Measurements from ENCODE around the gene PPP1R2.
"Not testable (repeated sequence)": the region's sequence is repeated elsewhere in the genome, so short reads cannot be mapped to it uniquely, and the experiment has no call there.

PPP1R2 gene

DNA sequence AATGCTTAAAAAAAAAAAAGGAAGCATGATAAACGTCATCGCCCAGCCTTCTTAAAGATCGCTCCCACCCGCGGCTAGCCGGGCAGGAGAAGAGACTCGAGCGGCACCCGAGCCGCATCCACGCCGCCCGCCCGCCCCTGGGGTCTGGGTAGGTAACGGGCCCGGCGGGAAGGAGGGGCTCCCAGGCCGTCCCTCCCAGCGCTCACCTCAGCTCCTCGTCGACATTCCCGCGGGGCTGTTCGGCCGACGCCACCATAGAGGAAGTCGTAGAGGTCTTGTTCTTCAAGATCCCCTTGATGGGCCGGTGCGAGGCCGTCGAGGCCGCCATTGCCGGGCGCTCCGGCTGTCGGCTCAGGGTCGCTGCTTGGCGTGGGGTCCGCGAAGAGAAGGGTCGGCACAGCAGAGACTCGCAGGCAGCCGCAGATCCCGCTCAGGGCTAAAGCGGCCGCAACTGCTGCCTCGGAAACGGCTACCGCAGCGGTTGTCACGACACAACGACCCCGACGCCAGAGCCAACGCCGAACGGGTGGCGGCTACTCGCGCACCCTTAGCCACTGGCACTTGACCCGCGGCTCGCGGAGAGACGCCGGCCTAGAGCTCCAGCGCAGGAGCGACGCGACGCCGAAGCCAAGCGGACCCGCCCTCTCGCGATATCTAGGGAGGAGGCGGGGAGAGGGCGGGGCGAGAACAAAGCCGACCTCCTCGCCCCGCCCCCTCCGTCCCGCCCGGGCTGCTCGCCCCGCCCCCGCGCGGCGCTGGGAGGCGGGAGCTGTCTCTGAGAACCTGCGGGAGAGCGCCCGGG lies at the start of gene PPP1R2:
TSS of gene PPP1R2 (minus strand) at position 628 of the 802 bp plus-strand sequence. CDS start at position 328, 300 bp downstream.
- H3K27ac ChIP-seq, result peak within 1 kb of the TSS; percentile 81
- TF ChIP-seq ZFX (IDR thresholded peaks at IDR 0.05), result peak; percentile 77
- TF ChIP-seq, protein P1, sequence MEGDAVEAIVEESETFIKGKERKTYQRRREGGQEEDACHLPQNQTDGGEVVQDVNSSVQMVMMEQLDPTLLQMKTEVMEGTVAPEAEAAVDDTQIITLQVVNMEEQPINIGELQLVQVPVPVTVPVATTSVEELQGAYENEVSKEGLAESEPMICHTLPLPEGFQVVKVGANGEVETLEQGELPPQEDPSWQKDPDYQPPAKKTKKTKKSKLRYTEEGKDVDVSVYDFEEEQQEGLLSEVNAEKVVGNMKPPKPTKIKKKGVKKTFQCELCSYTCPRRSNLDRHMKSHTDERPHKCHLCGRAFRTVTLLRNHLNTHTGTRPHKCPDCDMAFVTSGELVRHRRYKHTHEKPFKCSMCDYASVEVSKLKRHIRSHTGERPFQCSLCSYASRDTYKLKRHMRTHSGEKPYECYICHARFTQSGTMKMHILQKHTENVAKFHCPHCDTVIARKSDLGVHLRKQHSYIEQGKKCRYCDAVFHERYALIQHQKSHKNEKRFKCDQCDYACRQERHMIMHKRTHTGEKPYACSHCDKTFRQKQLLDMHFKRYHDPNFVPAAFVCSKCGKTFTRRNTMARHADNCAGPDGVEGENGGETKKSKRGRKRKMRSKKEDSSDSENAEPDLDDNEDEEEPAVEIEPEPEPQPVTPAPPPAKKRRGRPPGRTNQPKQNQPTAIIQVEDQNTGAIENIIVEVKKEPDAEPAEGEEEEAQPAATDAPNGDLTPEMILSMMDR (conservative IDR thresholded peaks at IDR 0.05), result no peak

DNA sequence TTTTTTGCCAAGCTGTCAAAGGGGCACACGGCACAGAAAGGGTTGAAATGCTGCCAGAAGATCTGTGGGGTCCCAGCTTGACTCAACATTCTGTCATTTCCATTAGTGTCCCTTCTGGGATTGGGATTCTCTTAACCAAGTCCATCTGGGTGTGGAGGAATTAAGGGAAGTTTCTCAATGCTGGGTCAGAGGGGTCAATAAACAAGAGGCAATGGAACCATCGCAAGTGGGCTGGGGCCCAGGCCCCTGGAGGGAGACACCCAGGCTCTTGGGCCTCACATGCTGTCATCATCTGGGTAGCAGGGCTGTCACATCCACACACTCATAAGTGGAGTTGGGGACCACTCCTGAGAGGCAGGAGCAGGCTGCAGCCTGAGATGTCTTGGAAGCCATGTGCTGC lies 48.7 kb upstream of the PPP1R2 start:
- TF ChIP-seq, protein P1 (conservative IDR thresholded peaks at IDR 0.05), result no peak
- no peak for TF ChIP-seq ZFX (IDR thresholded peaks at IDR 0.05)
- no peak overlapping the region for H3K27ac ChIP-seq

DNA sequence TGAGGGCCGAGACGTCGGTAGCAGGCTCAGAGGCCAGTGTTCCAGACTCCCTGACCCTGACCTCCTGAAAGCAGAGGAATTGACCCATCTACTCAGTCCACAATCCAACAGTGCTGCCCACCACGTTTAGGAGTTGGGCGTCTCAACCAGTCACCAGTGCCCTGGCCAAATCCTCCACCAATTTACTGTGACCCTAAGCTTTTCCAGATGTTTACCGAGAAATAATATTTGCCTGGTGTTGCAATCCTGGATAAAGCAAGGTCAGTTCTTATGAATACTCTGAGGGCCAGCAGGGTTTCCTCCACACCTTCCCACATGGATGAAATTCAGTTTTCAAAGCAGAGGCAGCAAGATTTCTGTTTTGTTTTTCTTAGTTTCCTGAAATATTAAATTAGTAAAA lies 48.1 kb upstream of the PPP1R2 start:
- no peak overlapping the region for H3K27ac ChIP-seq
- no peak for TF ChIP-seq ZFX (IDR thresholded peaks at IDR 0.05)
- TF ChIP-seq, protein P1 (conservative IDR thresholded peaks at IDR 0.05), result no peak

DNA sequence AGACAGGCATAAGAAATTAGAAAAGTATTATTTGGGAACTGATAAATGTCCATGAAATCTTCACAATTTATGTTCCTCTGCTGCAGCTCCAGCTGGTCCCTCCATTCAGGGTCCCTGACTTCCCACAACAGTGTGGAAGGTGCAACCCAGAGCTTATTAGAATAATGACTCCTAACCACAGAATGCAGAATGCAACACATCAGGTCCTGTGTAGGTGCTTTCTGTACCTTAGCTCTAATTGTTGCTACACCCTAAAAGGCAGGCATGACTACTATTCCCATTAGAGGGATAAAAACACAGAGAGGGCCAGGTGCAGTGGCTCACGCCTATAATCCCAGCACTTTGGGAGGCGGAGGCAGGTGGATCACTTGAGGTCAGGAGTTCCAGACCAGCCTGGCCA lies 47.3 kb upstream of the PPP1R2 start:
- H3K27ac ChIP-seq, result not testable (repeated sequence)

DNA sequence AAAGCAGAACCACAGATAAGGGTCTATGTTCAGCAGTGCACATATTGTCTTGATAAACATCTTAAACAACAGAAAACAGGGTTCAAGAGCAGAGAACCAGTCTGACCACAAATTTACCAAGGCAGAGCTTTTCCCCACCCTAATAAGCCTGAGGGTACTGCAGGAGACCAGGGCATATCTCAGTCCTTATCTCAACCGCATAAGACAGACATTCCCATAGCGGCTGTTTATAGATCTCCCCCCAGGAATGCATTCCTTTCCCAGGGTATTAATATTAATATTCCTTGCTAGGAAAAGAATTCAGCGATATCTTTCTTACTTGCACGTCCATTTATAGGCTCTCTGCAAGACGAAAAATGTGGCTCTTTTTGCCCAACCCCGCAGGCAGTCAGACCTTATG lies 46.7 kb upstream of the PPP1R2 start:
- not testable (repeated sequence) for H3K27ac ChIP-seq

DNA sequence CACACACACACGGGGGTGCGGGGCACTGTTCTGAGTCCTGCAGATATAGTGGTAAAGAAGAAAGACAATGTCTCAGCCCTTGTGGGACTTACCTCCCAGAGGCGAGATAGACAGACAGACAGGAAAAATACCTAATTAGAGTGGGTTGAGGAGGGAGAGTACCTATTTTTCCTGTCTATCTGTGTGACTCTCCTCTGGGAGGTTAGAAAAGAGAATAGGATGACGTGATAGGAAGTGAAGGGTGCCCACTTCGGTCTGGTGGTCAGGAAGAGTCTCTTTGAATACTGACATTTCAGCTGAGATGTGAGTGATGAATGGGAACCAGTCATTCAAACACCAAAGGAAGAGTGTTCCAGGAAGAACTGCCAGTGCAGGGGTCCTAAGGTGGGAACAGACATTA lies 44.7 kb upstream of the PPP1R2 start:
- no peak for TF ChIP-seq ZFX (IDR thresholded peaks at IDR 0.05)
- TF ChIP-seq, protein P1 (conservative IDR thresholded peaks at IDR 0.05), result no peak
- no peak overlapping the region for H3K27ac ChIP-seq

DNA sequence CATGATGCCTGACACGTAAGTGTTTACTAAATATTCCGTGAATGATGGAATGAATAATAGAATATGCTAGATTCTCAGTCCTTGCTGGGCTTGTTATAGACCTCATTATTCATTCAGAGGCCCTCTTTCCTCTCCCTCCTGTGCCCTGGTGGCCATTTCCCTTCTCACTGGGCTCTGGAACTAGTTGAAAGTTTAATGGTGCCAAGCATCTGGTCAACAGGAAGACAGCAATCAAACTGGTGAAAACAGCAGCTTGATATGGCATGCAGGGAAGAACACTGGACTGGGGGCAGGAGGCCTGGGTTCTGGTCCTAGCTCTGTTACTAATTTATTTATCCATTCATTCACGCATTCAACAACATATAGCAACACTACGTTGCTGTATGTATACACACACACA lies 44.3 kb upstream of the PPP1R2 start:
- no peak overlapping the region for H3K27ac ChIP-seq

DNA sequence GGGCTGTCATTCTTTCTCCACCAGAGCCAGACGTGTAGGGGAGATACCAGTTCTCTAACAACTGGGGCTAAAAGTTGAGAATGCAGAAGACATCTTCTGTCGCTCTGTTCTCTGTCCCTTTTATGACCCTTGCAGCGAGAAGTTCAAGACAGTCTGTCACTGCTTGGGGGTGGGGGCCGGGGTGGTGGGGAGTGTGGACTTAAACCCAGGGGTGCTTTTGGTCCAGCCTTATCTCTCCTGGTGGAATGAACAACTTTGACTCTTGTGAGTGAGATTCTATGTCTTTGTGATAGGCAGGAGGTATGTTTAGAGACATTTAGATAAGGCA lies 41.4 kb upstream of the PPP1R2 start:
- peak overlapping the region; percentile 43 for H3K27ac ChIP-seq

More for the DNA sequence above, 44.3 kb upstream of the PPP1R2 start:
- TF ChIP-seq ZFX (IDR thresholded peaks at IDR 0.05), result no peak
- TF ChIP-seq, protein P1 (conservative IDR thresholded peaks at IDR 0.05), result no peak

More for the DNA sequence above, 41.4 kb upstream of the PPP1R2 start:
- no peak for TF ChIP-seq ZFX (IDR thresholded peaks at IDR 0.05)
- TF ChIP-seq, protein P1 (conservative IDR thresholded peaks at IDR 0.05), result no peak

Measured in C4-2B (cell line).